Thymus (tissue), 11 donors: Measurements from ENCODE around the gene OR52E8. TPM values are rescaled to one million over a fixed set of nuclear protein-coding genes. Genes with fewer than 3 reads are reported as not detected.

Experiments
- DNase-seq, 9 donors: peaks; one replicate each; pipeline ENCODE4 v3.0.0-alpha.2; 2013; ENCODE audit warnings: low spot score in 9 of 9, low read depth in 6 of 9, missing footprints in 1 of 9
- H3K27ac ChIP-seq, 2 donors: one replicate each; pipeline ENCODE4 v1.5.1; 2013; ENCODE audit warnings: control low read depth in 1 of 2, low read depth in 1 of 2, low read length in 1 of 2, mild to moderate bottlenecking in 1 of 2, moderate library complexity in 1 of 2
- H3K27me3 ChIP-seq, 2 donors: one replicate each; pipeline ENCODE4 v1.5.1; 2013; ENCODE audit warnings: low read length in 1 of 2; ENCODE audit not compliant: control insufficient read depth in 2 of 2, insufficient read depth in 1 of 2
- H3K36me3 ChIP-seq, 2 donors: one replicate each; pipeline ENCODE4 v1.5.1; 2013; ENCODE audit warnings: low read length in 1 of 2, mild to moderate bottlenecking in 1 of 2, moderate library complexity in 1 of 2; ENCODE audit not compliant: control insufficient read depth in 2 of 2, insufficient read depth in 2 of 2
- H3K4me1 ChIP-seq, 2 donors: one replicate each; pipeline ENCODE4 v1.5.1; 2013; ENCODE audit warnings: low read length in 2 of 2; ENCODE audit not compliant: control insufficient read depth in 2 of 2, insufficient read depth in 2 of 2
- H3K4me3 ChIP-seq, 2 donors: one replicate each; pipeline ENCODE4 v1.5.1; 2013; ENCODE audit warnings: low read length in 2 of 2, control low read depth in 1 of 2, mild to moderate bottlenecking in 1 of 2
- H3K9me3 ChIP-seq, 2 donors: one replicate each; pipeline ENCODE4 v1.5.1; 2013; ENCODE audit warnings: low read length in 1 of 2, mild to moderate bottlenecking in 1 of 2; ENCODE audit not compliant: control insufficient read depth in 2 of 2, insufficient read depth in 1 of 2
- WGBS: extraction: QIAGEN DNeasy Blood & Tissue Kit; methylation state at CpG from one replicate; pipeline ENCODE4 v1.1.7; 2013; 5-methylcytosine and 5-hydroxymethylcytosine counted together
- polyA plus RNA-seq: library from polyadenylated mRNA; stranded (reverse); fragments of 200-250 nt; gene quantifications from one replicate; pipeline ENCODE4 v1.2.3, GENCODE V29; 2013
- total RNA-seq: library from RNA; stranded (reverse); fragments of 120-200 nt; gene quantifications from one replicate; pipeline ENCODE4 v1.2.4, GENCODE V29; 2013
- donor health status: healthy.

OR52E8 gene
- total and polyA plus RNA-seq, 2 donors = not detected

DNA sequence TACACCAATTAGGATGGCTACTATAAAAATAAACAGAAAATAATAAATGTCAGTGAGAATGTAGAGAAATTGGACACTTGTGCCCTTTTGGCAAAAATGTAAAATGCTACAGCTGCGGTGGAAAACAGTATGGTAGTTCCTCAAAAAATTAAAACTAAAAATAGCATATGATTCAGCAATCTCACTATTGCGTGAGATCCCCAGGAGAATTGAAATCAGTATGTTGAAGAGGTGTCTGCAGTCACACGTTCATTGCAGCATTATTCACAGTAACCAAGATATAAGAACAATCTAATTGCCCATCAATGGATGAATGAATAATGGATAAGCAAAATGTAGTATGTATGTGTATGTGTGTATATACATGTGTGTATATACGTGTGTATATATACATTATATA, 42.0 kb downstream of the OR52E8 start:
- no peak overlapping the region for H3K4me3 ChIP-seq
- H3K36me3 ChIP-seq = no peaks in the 10 kb centered on the region
- no peak overlapping the region for H3K27ac ChIP-seq
- H3K9me3 ChIP-seq = no peaks in the 10 kb centered on the region
- 42% methylated on average over 4 of the region's 4 CpGs for WGBS
- no peaks in the 10 kb centered on the region for H3K4me1 ChIP-seq
- H3K27me3 ChIP-seq = no peaks in the 10 kb centered on the region
- no peak for DNase-seq

DNA sequence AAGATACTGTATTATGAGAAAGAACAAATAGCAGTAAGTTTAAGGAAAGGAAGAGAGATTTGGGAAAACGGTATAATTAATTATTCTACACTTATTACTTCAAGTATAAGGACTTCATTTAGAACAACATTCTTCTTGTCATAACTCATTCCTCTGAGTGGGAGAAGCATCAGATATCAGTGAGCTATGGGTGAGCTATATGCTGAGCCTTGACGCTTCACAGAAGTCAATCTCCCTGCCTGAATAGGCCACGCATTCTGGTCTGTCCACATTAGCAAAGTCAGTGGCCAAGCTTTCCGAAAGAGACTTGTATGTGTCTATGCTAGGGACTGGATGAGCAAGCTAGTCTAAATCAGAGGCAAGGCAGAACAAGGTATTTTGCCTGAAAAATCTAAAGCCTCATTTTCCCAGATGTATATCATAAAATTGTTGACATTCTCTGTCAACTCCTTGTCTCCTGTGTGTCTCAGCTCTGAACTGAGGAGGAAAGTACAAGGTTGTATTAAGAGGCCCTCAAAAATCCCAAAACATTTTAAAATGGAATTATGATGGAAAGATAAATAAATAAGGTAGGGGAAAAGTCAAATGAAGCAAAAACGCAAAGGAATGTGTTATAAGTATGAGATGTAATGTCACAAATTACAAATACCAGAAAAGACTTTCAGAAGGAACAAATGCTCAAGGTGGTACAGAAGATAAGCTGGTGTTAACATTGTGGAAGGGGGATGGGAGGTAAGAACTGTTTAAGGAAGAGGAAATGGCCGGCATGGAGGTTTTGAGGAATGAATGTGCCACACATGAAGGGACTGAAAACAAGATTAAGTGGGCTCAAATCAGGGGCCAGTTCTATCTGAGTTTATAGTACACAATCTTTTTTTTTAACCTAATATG, 47.3 kb downstream of the OR52E8 start:
- no peaks in the 10 kb centered on the region for H3K9me3 ChIP-seq
- H3K36me3 ChIP-seq = no peaks in the 10 kb centered on the region
- 85% methylated on average over 6 of the region's 6 CpGs for WGBS

DNA sequence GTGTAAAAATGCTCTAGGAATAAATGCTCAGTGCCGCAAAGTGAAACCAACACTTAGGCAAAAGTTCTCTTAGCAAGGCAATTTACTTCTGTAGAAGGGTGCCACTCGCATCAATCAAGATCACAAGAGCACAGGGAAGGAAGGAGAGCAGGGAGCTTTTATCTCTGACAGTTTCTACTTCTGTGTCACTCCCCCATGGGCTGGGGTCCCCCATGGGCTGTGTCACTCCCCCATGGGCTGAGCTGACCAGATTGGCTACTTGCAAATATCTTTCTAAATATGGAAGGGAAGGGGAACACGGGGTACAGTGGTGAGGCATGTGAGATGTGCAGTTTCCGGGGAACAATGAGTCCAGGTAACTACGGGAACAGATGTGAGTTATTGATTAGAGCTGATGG, 48.4 kb downstream of the OR52E8 start:
- peaks cover 0 to 5% of the 10 kb centered on the region in 2 donors for H3K27me3 ChIP-seq
- H3K9me3 ChIP-seq = no peaks in the 10 kb centered on the region
- peak in 2 of 9 donors; percentile 9 to 23 for DNase-seq
- H3K36me3 ChIP-seq = no peaks in the 10 kb centered on the region
- H3K4me3 ChIP-seq = peak overlapping the region; percentile 40 to 48
- WGBS = 12% methylated on average over 5 of the region's 5 CpGs
- H3K4me1 ChIP-seq = peaks cover 0 to 7% of the 10 kb centered on the region in 2 donors
- H3K27ac ChIP-seq = no peak overlapping the region

More for the DNA sequence above, 47.3 kb downstream of the OR52E8 start:
- H3K4me1 ChIP-seq = peaks cover 0 to 7% of the 10 kb centered on the region in 2 donors
- no peak overlapping the region for H3K27ac ChIP-seq
- no peak for DNase-seq
- H3K4me3 ChIP-seq = no peak overlapping the region
- peaks cover 0 to 5% of the 10 kb centered on the region in 2 donors for H3K27me3 ChIP-seq

DNA sequence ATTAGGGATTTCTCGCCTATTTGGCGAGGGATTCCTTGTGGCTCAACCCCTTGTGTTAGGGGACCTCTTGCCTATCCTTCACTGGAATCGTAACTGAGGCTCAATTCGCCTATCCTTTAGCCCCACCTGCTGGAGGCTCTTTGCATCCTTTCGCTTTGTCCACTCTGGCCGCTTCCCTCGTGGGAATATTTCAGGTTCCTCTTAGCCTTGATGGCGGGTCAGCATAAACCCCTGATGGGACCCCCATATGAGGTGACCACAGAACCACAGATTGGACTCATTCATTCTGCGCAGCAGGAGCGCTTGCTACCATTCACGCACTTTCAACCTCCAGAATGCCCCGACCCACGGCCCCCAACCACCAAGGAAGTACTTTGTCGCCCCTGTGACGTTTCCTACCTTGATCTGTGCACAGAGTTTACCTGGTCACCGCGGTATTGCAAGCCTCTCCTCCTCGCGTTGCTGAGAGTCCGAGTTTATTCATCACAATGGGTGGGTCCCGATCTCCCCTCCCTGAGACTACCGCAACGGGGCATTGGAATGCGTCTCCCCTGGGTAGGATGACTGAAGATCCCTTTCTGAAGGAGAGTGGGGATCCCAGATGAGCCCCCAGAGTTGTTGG, 48.9 kb downstream of the OR52E8 start, which contains the start of gene OR52N2:
Gene OR52N2, plus strand, starts transcription at position 425 of the 622 bp plus-strand sequence. CDS start 11,412 bp downstream, outside the sequence.
- no peaks in the 10 kb centered on the region for H3K9me3 ChIP-seq
- H3K4me1 ChIP-seq = peaks cover 0 to 7% of the 10 kb centered on the region in 2 donors
- peaks cover 0 to 5% of the 10 kb centered on the region in 2 donors for H3K27me3 ChIP-seq
- no peaks in the 10 kb centered on the region for H3K36me3 ChIP-seq
- H3K4me3 ChIP-seq = peak within 1 kb of the TSS; percentile 40 to 48
- DNase-seq = peak; percentile 33 to 83 (median 60)
- WGBS = 8% methylated on average over 24 of the region's 24 CpGs
- H3K27ac ChIP-seq = no peak within 1 kb of the TSS

DNA sequence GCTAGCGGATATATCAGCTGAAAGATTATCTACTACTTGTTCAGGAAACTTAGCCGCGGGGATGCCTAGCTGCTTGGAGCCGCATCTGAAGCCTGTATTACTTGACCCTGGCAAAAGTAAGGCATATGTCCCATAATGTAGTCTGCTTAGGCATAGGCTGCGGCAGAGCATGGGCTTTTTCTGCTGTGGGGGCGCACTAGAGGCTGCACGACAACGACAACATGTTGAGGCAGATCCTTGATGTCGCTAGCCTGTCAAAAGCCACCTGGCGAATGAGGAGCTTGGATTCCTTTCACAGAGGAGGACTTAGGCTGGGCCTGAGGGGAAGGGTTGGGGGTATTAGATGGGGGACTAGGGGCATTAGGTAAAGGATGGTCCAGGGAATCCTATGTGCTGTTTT, 49.9 kb downstream of the OR52E8 start:
- Histone ChIP-seq H3K36me3 (no peaks in the 10 kb centered on the region), H3K27me3 (peaks cover 0 to 5% of the 10 kb centered on the region in 2 donors), H3K27ac (no peak overlapping the region), H3K9me3 (no peaks in the 10 kb centered on the region), H3K4me1 (peaks cover 0 to 7% of the 10 kb centered on the region in 2 donors), H3K4me3 (no peak overlapping the region)
- DNase-seq = no peak
- 86% methylated on average over 10 of the region's 10 CpGs for WGBS

Other genes starting within 250 kb of the OR52E8 start
- 15.0 TPM for gene TRIM34, start 232.7 kb downstream of the OR52E8 start, total RNA-seq
- gene TRIM34, start 232.7 kb downstream of the OR52E8 start, polyA plus RNA-seq = 8.0 TPM
- gene TRIM5, start 172.6 kb downstream of the OR52E8 start, total RNA-seq = 17.6 TPM
- gene TRIM5, start 172.6 kb downstream of the OR52E8 start, polyA plus RNA-seq = 12.2 TPM
- 78.1 TPM for gene TRIM22, start 167.9 kb downstream of the OR52E8 start, total RNA-seq
- 144 TPM for gene TRIM22, start 167.9 kb downstream of the OR52E8 start, polyA plus RNA-seq
- not detected for gene OR56B1, start 121.2 kb downstream of the OR52E8 start, total RNA-seq
- gene OR56B1, start 121.2 kb downstream of the OR52E8 start, polyA plus RNA-seq = 0.11 TPM
- gene OR52N4, start 103.4 kb downstream of the OR52E8 start, total RNA-seq = 0.09 TPM
- gene OR52N4, start 103.4 kb downstream of the OR52E8 start, polyA plus RNA-seq = 0.73 TPM
- not detected for gene OR52N5, start 74.3 kb downstream of the OR52E8 start, total RNA-seq
- gene OR52N5, start 74.3 kb downstream of the OR52E8 start, polyA plus RNA-seq = 0.05 TPM
- not detected for gene OR52N1, start 66.4 kb downstream of the OR52E8 start, total RNA-seq
- gene OR52N1, start 66.4 kb downstream of the OR52E8 start, polyA plus RNA-seq = not detected
- gene OR52N2, start 48.8 kb downstream of the OR52E8 start, total RNA-seq = not detected
- 0.23 TPM for gene OR52N2, start 48.8 kb downstream of the OR52E8 start, polyA plus RNA-seq
- not detected for gene OR52E6, start 15.8 kb downstream of the OR52E8 start, total RNA-seq
- gene OR52E6, start 15.8 kb downstream of the OR52E8 start, polyA plus RNA-seq = not detected
- not detected for gene OR52E4, start 22.9 kb upstream of the OR52E8 start, total RNA-seq
- not detected for gene OR52E4, start 22.9 kb upstream of the OR52E8 start, polyA plus RNA-seq
- gene OR52E5, start 35.5 kb upstream of the OR52E8 start, total RNA-seq = not detected
- gene OR52E5, start 35.5 kb upstream of the OR52E8 start, polyA plus RNA-seq = 0.05 TPM
- not detected for gene OR56A3, start 84.6 kb upstream of the OR52E8 start, total RNA-seq
- gene OR56A3, start 84.6 kb upstream of the OR52E8 start, polyA plus RNA-seq = not detected
- gene OR56A5, start 110.8 kb upstream of the OR52E8 start, total RNA-seq = not detected
- not detected for gene OR56A5, start 110.8 kb upstream of the OR52E8 start, polyA plus RNA-seq
- gene OR52L1, start 129.3 kb upstream of the OR52E8 start, total RNA-seq = not detected
- not detected for gene OR52L1, start 129.3 kb upstream of the OR52E8 start, polyA plus RNA-seq
- gene OR56A4, start 149.3 kb upstream of the OR52E8 start, total RNA-seq = not detected
- gene OR56A4, start 149.3 kb upstream of the OR52E8 start, polyA plus RNA-seq = not detected
- not detected for gene OR56A1, start 173.1 kb upstream of the OR52E8 start, total RNA-seq
- 0.05 TPM for gene OR56A1, start 173.1 kb upstream of the OR52E8 start, polyA plus RNA-seq
- gene OR56B4, start 250.0 kb upstream of the OR52E8 start, total RNA-seq = not detected
- not detected for gene OR56B4, start 250.0 kb upstream of the OR52E8 start, polyA plus RNA-seq